Kidney tubule cell (primary cell): ENCODE data around the gene MDK.

Experiments used
- DNase-seq: peaks from one replicate; pipeline ENCODE4 v3.0.0-alpha.2; 2018; ENCODE audit warnings: low spot score

MDK gene

DNA sequence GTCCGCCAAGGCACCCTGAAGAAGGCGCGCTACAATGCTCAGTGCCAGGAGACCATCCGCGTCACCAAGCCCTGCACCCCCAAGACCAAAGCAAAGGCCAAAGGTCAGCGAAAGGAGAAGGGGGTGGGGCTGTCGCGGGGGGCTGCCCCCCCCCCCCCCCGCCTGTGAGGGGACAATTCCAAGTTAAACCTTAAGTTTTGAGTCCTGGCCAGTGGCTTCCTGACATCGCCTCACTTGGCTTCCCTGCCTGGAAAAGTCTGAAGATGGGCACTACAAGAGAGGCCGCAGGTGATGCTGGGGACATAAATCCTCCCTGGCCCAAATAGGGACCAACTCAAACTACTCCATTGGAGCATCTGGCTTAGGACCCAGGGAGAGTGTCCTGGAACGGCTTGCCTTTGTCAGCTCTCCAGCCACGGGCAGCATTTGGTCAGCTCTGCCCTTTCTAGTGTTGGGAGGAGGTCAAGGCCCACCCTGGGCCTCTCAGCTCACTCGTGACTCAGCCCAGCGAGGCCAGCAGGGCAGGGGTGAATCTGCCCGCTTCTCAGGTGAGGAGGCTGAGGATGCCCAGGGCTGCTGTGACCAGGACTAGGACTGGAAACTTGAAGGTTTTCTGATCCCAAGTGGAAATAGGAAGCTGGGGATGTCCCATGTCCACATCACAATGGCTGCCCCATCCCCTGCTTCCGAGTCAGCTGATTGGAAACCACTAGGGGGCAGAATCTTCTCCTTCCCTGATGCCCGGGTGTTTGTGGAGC, 1.4 kb downstream of the MDK start:
- DNase-seq, result peak; percentile 50

DNA sequence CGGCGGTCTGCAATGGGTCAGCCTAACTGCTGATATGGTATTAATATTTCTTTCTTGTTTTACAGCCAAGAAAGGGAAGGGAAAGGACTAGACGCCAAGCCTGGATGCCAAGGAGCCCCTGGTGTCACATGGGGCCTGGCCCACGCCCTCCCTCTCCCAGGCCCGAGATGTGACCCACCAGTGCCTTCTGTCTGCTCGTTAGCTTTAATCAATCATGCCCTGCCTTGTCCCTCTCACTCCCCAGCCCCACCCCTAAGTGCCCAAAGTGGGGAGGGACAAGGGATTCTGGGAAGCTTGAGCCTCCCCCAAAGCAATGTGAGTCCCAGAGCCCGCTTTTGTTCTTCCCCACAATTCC, 1.9 kb downstream of the MDK start:
- DNase-seq, result no peak

DNA sequence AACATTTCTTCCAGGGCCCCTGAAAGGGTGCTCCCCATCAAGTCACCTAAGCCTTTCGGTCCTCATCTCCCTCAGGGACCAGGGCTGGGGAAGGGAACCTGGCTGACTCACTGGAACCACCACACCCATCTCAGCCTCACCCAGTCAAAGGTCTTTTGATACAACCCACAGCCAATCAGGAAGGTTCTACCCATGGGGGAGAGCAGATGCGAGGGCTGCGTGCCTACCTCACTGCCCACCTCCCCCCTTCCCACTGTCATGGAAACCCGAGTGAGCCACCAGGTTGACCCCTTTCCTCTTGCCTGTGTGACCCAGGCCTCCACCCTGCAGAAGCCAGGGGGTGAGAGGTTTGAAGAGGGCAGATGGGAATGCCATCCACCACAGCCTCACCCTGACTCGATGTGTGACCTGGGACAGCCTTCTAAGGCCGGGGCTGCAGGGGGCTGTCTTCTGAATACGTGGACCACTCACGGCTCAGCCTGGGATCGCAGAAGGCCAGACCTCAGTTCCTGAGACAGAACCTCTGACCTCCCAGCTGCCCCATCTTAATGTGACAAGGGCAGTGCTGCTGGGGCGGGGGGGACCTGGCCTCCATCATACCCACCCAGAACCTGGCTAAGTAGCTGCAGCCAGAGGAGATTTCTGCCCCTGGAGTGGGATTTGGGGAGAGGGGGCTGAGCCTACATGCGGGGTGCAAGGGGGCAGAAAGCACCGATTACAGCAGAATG, 2.7 kb downstream of the MDK start:
- no peak for DNase-seq

DNA sequence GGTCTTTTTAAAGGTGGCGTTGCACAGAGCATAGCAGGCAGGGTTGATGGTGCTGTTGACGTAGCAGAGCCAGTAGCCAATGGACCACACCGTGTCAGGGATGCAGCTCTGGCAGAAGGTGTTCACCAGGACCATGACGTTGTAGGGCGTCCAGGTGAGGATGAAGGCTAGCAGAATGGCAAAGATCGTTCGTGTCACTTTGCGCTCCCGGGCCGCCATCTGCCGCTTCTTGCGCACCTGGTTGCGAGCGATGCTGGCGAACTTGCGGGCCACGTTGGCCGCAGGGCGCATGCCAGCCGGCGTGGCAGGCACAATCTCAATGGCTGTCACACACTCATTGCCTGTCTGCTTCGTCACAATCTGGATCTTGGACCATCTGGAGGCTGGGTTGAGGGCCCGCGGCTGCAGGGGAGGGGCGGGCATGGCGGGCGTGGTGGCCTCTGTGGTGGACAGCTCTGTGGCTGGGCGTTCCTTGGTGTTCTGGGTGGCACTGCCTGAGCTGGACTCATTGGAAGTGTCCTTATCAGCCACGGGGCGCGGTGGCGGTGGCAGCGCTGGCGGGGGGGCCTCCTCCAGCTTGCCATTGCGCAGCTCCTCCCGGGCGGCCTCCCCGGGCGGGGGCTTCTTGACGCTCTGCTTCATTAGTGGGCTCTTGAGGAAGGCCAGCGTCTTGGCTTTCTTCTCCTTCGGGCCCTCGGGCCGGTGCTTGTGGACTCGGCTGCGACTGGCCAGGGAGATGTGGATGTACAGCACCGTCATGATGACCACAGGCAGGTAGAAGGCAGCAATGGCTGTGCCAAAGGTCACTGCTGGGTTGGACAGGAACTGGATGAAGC, 3.9 kb downstream of the MDK start:
- no peak for DNase-seq

DNA sequence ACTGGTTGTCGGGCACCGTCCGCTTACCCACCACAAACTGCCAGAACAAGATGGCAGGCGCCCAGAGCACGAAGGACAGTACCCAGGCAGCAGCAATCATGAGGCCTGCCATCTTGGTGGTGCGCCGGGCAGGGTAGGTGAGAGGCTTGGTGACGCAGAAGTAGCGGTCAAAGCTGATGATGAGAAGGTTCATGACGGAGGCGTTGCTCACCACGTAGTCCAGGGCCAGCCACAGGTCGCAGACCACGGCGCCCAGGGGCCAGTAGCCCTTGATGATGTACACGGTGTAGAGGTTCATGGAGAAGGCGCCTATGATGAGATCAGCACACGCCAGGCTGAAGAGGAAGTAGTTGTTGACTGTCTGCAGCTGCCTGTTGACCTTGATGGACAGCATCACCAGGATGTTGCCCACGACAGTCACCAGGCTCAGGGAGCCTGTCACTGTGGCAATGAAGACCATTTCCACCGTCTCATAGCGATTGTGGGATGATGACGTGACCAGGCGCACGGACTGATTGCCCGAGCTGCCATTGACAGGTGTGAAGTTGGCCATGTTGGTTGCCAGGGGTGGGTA, 4.6 kb downstream of the MDK start:
- no peak for DNase-seq

DNA sequence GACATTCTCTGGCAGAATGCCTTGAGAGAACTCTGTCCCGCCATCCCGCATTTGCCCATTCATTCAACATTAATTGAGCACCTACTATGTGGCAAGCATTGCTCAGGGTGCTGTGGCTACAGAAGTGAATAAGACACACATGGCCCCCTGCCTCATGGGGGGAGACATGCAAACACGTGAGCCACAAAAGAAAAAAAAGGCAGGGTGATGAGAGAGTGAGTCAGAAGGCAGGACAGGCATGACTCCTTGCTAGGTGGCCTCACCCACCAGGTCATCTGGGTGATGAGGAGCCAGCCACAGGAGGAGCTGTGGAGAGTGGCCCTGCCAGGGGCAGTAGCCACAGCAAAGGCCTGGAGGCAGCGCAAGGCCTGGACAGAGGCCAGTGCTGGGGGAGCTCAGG, 5.2 kb downstream of the MDK start:
- peak; percentile 78 for DNase-seq

DNA sequence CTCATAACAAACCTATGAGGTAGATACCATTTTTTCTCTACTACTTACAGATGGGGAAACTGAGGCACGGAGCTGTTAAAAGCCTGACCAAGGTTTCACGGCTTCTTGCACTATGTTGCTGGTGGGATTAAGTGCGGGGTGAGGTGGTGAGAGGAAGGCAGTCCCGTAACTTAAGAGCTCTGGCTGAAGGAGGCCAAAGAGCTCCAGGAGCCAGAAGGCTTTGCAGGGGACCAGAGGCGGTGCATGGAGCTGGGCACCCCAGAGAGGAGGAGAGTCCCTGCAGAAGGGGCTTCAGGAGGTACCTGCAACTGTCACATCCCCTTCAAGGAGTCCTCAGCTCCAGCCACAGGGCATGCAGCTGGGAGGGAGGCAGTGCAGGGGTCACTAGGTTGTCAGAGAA, 6.0 kb downstream of the MDK start:
- DNase-seq, result no peak

DNA sequence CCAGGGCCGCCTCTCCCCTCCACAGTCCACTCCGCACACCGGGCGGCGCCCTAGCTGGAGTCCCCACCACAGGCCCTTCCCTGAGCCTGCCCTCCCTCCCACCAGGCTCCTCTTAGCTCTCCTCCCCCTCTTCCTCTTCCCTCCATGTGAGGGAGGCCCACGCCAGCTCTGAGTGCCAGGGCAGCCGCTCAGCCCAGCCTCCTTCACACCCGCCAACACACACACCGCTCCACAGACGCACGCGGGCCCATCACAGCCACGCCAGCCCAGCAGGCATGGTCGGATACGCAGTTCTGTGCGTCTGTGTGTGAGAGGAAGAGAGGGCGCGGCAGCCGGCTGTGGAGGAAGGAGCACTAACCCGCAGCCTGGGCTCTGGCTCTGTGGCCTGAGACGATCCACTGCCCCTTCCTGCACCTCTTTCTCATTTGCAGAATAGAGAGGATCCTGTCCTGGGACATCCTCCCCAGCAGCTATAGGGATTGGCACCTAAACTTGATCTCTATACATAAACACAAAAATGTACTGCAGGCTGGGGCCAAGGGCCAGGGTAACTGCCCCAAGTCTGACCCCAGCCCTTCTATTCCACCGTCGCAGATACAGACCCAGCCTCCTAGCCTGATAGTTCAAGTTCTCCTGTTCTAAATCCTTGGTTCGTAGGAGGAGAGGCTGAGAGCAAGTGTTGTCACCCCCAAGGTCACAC, 6.6 kb downstream of the MDK start:
- no peak for DNase-seq

DNA sequence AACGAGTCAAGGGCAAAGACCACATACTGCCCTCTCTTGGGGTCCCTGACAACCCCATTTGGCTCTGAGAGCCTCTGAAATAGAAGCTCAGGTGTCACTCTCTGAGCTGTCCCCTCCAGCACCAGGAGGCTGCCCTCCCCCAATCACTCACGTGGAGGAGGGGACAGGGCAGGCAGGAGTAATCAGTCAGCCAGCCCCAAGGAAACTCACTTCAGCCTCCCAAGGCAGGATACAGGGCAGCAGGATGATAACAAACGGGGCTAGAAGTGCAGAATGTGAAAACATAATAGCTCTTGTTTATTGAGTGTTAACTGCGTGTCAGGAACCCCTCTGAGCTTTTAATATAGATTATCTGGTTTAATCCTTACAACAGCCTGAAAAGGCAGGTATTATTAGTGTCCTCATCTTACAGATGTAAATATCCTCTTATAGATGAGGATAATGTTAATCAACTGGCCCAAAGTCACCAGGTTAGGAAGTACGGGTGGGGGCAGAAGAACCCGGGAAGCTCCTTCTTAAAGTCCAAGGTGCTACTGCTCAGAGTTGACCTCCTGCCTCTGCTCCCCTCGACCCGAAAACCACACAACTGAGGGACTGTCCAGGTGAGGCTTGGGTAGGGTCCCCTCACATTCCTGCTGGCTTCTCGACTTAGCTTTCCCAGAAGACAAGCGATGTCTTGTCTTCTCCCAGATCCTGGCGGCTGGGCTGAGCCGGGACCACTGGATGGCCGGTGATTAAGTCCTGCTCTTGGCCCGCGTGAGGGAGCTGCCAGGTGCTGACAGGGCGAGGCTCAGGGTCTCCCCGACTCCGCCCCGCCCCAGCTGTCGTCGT, 7.4 kb downstream of the MDK start:
- DNase-seq, result no peak

DNA sequence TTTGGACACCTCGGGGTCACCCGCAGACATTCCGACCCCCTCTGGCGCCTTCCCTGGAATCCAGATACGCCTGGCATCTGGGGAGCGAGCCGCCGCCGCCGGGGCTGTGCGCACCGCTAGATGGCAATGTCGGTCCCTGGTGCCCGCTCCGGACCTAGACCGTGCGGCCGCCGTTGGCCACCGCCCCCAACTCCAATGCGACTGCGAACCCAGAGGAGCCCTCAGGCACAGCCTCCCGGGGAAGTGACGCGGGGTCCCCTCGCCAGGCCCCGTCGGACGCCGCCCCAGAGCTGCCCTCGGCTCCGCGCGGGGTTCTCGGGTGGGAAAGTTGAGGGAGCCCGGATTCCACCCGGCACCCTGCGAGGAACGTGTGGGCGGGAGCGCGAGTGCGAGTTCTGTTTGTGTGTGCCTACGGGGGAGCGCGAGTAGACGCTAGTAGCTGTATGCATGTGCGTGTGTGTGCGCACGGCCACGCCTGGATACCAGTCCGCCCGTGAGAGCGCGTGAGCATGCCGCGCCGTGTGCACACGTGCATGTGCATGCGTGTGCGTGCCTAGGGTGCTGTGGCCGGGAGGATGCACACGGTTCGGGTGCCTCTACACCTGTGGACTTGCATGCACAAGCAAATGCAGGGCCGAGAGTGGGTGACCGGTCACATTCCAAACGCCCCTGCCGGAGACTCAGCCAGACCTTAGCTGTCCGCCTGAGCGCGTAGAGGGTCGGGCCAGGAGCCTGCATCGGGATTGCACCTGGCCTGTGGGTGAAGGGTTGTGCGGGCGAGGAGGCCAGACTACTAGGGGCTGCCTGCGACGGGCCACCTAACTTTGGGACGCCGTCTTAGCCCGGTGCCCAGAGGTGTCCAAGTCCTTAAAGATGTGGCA, 8.2 kb downstream of the MDK start:
- peak; percentile 72 for DNase-seq

DNA sequence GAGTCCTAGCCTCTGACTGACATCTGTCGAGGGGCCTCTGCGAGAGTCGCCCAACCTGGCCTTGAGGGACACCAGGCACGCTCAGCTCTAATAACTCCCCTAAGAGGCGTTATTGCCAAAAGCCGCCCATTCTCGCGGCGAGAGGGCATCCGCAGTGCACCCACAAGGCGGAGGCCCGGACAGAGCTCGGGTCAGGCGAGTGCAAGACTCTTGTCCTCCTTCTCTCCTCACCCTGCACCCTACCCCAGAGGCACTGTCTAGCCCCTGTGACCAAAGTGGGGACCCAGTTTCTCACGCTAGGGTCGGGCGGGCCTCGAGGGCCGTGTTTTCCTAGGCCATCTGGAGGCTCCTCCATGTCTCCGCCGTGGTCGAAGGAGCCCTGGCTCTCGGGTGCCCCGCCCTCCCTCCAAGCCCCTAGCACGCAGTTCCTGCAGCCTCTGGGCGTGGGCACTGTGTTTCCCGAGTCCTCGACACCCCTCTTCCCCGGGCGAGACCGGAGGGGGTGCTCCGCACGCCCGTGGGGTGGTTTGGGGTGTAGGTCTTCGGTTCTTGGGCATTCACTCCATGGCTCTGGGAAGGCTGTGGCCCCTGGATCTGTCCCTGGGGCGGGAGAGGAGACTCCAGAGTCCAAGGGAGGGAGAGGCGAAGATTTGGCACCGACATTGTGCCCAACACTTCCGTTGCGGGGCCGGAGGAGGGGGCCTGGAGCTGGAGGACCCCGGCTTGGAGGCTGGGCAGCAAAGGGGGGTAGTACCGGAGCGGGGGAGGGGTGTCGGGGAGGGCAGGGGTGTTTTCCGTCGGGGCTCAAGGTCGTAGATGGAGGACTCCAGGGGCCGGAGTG, 9.1 kb downstream of the MDK start:
- DNase-seq, result no peak

DNA sequence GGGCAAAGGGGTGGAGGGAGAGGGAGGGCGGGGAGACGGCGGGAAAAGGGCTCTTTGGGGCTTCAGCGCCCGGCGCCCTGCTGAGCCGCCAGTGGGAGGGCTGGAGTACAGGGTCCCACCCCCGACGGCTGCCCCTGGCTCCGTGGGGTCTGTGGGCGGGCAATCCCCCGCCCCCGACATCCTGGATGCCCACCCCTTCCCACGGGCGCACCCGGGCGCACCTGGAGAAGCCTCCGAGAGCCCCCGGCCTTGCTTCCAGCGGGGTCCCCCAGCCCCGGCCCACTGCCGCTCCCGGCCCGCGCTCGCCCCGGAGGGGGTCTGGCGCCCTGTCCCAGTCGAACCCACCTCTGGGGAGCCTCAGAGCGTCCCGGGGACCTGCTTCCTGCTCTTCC, 9.7 kb downstream of the MDK start:
- DNase-seq, result no peak

DNA sequence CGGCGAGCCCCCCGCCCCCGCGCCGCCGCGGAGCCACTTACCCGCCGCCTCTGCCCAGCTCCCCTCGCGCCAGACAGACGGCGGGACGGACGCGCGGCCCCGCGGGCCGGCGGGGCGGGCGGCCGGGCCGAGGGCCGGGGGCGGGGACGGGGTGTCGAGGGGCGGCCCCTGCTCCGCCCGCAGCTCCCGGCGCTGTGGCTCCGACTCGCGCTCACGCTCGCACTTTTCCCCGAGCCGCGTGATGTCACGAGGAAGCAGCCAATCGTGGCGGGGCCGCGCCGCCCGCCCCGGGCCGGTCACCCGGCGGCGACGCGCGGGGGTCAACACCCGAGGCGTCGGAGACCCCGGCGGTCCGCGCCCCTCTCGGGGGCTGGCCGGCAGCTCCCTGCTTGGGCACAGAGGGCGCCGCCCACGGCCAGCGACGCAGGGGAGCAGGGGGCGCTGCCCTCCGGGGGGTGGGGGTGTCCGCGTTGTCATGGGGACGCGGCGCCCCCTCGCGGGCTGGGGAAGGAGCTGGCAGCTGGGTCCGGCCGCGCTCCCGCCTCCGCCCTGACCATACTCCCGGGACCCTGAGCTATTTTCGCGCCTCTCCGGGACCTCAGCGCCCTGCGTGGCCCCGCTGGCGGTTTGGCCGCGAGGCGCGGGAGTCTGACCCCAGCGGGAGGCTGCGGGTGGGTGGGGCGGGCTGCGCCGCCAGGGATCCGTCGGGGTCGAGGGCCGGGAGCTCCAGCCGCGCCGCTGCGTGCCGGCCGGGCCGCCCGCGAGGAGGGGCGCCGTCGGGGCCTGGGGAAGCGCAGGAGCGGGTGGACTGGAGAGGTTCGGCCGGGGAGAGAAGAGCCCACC, 10.3 kb downstream of the MDK start, which contains the start of gene CHRM4:
Gene CHRM4, minus strand, starts transcription at position 199 of the 843 bp plus-strand sequence. CDS start 5,219 bp downstream, outside the sequence.
- peak; percentile 29 for DNase-seq

DNA sequence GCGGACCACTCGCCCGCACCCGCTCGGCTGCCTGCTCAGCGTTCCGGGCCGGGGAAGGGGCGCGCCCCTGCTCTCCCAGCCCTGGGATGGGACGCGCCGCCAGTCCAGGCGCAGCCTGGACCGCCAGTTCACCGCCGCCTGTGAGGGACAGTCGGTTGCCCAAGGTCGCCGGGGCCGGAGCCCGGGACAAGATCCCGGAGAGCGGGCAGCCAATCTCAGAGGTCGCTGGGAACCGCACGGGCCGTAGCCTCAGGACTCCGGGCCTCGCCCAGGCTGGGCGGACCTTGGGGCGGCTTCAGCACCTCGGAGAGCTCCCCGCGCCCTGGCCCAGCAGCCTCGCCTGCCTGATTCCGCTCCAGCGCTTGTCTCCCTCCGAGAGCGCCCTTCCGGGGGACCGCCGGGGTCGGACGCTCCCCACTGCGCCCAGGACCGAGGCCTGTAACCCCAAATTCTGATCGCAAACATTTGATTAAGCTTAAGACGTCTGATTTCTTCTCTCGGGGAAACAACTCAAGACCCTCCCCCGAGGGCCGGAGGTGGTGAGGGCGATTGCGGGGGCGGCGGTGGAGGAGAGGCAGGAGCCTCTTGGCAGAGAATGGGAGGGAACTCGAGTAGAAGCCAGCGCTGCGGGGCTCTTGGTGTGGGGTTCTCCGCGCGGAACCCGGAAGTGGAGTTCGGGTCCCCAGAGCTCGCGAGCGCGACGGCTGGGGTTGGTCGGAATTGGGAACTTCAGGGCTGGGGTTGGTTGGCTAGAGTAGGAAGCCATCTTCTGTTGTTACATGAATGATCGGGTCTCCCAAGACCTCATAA, 11.2 kb downstream of the MDK start:
- DNase-seq, result peak; percentile 81

DNA sequence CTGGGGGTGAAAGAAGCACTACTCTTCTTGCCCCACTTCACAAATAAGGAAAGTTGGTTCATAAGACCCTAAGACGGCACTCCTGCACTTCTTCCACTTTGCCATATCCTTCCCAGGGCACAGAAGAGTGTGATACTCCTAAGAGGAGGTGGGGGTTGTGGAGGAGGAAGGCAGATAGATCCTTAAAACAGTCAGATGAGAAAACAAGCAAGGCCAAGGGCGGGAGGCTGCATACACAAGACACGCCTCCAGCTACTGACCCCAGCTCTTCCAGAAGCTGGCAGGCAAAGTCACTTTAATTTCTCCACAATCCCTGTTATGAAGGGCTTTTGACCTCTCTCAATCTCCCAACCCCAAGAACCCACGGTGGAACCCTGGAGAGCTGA, 11.8 kb downstream of the MDK start:
- DNase-seq, result no peak

DNA sequence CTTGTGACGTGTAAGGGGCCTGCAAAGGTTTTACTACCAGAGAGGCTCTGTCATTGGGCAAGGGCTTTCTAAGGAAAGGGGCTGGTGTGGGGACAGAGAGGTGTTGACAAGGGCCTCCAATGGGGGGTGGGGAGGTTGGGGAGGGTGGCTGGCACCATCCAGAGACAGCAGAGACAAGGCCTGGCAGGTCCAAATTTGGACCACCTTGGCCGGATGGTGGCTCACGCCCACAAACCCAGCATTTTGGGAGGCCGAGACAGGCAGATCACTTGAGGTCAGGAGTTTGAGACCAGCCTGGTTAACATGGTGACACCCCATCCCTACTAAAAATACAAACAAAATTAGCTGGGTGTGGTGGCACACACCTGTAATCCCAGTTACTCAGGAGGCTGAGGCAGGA, 12.3 kb downstream of the MDK start:
- no peak for DNase-seq

DNA sequence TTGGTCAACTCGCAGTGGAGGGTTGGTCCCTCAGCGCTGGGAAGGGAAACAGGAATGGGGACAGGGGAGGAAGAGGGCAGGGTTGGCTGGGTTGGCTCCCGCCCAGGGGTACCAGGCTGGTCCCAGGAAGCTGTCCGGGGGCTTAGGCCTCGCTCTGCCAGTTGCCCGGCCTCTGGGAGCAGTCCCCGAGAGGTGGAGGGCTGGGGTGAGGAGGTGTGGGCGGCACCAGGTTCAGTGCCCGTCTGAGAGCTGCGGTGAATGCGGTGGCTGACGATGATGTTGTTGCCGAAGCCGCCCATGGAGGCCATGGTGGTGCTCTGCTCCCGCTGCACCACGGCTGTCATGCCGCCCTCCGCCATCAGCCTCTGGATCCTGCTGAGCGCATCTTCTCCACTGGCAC, 16.1 kb downstream of the MDK start:
- no peak for DNase-seq
